Measurements from ENCODE around the gene ZNF536.
"Not testable (repeated sequence)": the region's sequence is repeated elsewhere in the genome, so short reads cannot be mapped to it uniquely, and the experiment has no call there.

ZNF536 gene

DNA sequence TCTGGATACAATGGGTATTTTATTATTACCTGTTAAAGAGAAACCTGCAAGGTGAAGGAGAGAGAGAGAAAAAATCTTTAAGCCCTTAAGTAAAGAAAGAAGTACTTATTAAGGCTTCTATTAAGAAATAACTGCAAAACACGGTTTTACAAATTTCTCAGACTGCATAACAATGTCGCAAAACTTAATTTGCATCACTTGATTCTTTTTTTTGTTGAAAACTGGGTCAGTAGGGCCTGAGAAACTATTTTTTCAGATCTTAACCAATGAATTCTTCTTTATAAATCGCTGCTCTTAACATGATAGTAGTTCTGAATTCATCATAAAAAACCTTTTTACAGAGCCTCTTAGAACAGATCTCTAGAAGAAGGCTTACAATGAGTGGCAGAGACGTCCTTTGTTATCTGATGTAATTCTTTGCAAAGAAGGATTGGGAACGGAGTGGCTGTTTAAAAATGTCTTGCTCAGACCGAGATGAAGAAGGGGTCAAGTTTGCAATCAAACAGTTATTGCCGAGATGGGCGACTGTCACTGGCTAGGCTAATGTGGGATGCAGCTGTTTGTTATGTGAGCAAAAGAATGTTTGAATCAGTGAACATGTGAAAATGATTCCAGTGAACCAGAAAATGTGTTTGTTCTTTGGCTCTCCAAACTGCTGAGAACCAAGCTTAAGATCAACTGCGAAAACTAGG is 76.3 kb downstream of the ZNF536 start:
- DNase-seq = no peak

DNA sequence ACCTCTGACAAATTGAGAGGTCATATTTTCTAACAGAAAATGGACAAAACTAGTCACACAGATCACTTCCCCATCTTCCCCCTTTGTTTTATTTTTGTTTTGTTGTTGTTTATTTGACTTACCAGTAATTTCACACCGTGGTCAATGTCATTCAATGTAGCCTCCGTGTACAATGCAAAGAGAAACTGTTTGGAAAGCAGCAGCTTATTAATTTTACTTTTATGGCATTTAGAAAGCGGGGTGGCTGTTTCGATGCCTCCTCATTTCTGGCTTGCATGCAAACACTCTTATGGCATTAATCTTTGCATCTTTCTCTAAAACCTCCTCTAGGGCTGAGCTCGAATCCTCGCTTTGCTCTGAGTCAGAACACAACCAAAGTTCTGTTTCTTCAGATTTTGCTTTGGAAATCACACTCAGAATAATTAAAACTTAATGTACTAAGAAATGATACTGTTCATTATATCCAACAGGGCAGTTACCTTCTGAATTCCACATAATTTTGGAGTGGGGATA is 77.0 kb downstream of the ZNF536 start:
- no peak for DNase-seq

GRCh38 chr19:30449673-30450072 is 77.5 kb downstream of the ZNF536 start:
- DNase-seq = no peak

GRCh38 chr19:30450100-30450499 is 77.9 kb downstream of the ZNF536 start:
- no peak for DNase-seq

DNA sequence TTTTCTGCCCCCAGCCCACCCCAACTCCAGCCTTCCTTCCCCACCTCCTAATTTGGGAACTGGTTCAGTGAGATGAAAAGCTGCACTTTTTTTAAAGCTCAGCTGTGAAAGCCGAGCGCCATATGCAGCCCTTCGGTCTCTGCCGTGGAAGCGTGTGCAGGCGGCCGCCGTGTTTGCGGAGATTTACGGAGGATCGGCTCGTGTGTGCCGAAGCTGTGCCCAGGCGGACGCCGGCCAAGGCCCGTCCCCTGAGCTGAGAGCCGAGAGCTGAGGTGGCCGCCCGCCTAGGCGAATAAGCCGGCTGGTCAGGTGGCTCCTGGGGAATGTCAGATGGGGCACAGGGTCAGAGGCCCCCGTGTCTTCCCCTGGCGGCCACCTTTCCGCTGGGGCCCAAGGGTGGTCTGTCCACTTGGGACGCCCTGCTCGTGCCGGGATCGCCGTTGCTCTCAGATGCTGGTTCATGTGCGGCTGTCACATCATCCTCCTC is 78.7 kb downstream of the ZNF536 start:
- no peak for DNase-seq

GRCh38 chr19:30452931-30453330 is 80.7 kb downstream of the ZNF536 start:
- DNase-seq = no peak

- no peak for DNase-seq
Measured at GRCh38 chr19:30453743-30454142, 81.6 kb downstream of the ZNF536 start.

DNA sequence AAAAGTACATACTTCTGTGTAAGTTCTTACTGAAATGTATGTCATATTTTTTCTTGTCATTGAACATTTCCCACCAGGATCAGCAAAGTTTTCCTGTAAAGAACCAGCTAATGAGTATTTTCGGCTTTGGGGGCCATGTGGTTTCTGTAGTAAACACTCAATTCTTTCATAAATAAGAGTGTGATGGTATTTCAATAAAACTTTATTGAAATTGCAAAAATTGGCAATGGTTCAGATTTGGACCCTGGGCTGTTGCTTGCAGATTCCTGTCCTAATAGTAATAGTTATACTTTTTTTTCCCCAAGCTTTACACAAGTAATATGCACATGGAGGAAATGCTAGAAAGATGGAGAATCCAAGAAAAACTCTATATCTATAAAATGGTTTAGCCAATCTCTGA is 83.7 kb downstream of the ZNF536 start:
- DNase-seq = no peak

- no peak for DNase-seq
Measured at GRCh38 chr19:30457484-30457883, 85.3 kb downstream of the ZNF536 start.

DNA sequence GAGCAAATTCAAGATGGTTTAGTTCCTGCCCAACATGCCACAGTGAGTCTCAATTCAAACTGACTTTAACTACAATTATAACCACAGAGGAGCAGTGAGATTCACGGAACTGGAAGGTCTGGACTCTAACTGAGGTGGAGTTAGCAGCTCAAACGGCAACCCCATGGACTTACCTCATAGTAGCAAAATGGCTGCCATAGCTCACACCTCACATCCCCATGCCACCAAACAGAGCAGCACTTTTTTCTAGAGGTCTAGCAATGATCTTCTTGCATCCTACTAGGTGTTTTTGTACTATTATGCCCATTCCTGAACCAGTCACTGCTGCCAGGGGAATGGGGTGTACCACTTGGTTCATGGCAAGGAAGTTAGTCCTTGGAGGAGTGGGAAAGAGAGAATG is 87.7 kb downstream of the ZNF536 start:
- no peak for DNase-seq

GRCh38 chr19:30464162-30464561 is 92.0 kb downstream of the ZNF536 start:
- no peak for DNase-seq

DNA sequence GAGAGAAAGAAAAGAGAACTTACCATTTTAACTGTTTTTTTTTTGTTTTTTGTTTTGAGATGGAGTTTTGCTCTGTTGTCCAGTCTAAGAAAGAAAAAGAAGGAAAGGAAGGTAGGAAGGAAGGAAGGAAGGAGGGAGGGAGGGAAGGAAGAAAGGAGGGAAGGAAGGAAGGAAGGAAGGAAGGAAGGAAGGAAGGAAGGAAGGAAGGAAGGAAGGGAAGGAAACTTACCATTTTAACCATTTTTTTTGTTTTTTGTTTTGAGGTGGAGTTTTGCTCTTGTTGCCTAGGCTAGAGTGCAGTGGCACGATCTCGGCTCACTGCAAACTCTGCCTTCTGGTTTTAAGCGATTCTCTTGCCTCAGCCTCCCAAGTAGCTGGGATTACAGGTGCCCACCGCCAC is 94.4 kb downstream of the ZNF536 start:
- DNase-seq = not testable (repeated sequence)

GRCh38 chr19:30467239-30467638 is 95.1 kb downstream of the ZNF536 start:
- no peak for DNase-seq

GRCh38 chr19:30469774-30470173 is 97.6 kb downstream of the ZNF536 start:
- DNase-seq = no peak

GRCh38 chr19:30471441-30471840 is 99.3 kb downstream of the ZNF536 start:
- no peak for DNase-seq

DNA sequence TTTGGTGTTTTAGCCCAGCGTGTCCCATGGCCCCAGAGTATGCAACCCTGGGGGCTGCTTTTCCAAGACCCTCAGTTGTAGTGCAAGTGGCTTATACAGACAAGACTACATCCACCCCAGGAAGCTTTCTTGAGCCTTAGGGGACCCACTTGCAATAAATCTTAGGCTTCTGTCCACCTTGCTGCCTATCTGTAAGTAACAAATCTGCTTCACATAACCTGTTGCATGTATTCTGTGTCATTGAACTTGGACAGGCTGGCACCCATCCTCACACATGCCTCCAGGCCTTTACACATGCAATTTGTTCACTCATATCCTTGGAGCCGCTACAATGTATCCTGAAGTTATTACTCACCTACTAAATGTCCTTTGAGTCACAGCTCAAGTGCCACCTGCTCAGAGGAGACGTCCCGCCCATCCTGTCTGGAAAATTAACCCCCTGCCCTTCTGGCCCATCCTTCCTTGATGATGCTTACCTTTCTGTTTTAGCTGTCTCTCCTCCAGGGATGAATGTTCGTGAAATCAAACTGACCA is 101.2 kb downstream of the ZNF536 start:
- no peak for DNase-seq

GRCh38 chr19:30476997-30477396 is 104.8 kb downstream of the ZNF536 start:
- DNase-seq = no peak

DNA sequence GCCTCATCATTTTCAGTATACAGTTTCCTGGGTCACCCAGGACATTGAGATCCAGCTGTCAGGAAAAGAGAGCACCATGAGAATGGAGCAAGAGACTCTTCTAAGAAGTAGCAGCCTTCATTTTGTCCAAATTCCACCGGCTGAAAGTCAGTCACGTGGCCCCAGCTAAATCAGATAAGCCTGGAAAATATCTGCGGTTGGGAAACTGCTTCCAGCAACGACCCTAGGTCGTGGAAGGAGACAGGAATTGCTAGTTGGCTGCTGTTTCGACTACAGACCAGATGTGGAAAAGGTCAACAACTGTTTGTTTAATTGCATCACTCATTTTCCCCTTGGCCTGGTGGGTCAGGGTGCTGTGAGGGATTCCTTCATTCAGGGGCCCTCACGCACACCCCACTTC is 107.0 kb downstream of the ZNF536 start:
- no peak for DNase-seq

GRCh38 chr19:30480097-30480496 is 107.9 kb downstream of the ZNF536 start:
- DNase-seq = no peak

GRCh38 chr19:30481063-30481462 is 108.9 kb downstream of the ZNF536 start:
- no peak for DNase-seq

- no peak for DNase-seq
Measured at GRCh38 chr19:30481823-30482222, 109.6 kb downstream of the ZNF536 start.

GRCh38 chr19:30482956-30483355 is 110.8 kb downstream of the ZNF536 start:
- no peak for DNase-seq

GRCh38 chr19:30486250-30486649 is 114.1 kb downstream of the ZNF536 start:
- DNase-seq = not testable (repeated sequence)

- DNase-seq = no peak
Measured at GRCh38 chr19:30487178-30487577, 115.0 kb downstream of the ZNF536 start.

- DNase-seq = no peak
Measured at GRCh38 chr19:30488191-30488590, 116.0 kb downstream of the ZNF536 start.

All from activated CD4-positive, alpha-beta T cell treated with anti-CD3 and anti-CD28 coated beads for 48 hours (primary cell).